RWPE2 (cell line): ENCODE data around the gene OCA2.

ENCODE experiments used
- ATAC-seq: fragments of 200-7000 bp; cut with Tn5 transposase; 3 replicates; pipeline ENCODE4 v1.9.1; 2021; ENCODE audit warnings: low read depth
- DNase-seq: peaks from one replicate; pipeline ENCODE4 v3.0.0-alpha.2; 2020; ENCODE audit warnings: low spot score
- H3K27ac ChIP-seq: fragments of 450-650 bp; 2 replicates; pipeline ENCODE4 v1.5.1; 2017; ENCODE audit warnings: mild to moderate bottlenecking; ENCODE audit not compliant: poor library complexity, severe bottlenecking
- H3K27me3 ChIP-seq: fragments of 250-450 bp; sonication (Bioruptor Pico); 2 replicates; pipeline ENCODE4 v1.5.1; 2021; ENCODE audit warnings: mild to moderate bottlenecking, moderate library complexity; ENCODE audit not compliant: insufficient read depth, poor library complexity, severe bottlenecking
- H3K36me3 ChIP-seq: fragments of 250-450 bp; sonication (Bioruptor Pico); 2 replicates; pipeline ENCODE4 v1.5.1; 2020; ENCODE audit warnings: low read depth, mild to moderate bottlenecking, moderate library complexity
- H3K4me1 ChIP-seq: fragments of 250-450 bp; sonication (Bioruptor Pico); 2 replicates; pipeline ENCODE4 v1.5.1; 2021; ENCODE audit warnings: mild to moderate bottlenecking, moderate library complexity; ENCODE audit not compliant: insufficient read depth, poor library complexity, severe bottlenecking
- H3K4me3 ChIP-seq: fragments of 250-450 bp; sonication (Bioruptor Pico); 2 replicates; pipeline ENCODE4 v1.5.1; 2021; ENCODE audit warnings: mild to moderate bottlenecking, moderate library complexity; ENCODE audit not compliant: severe bottlenecking
- H3K9me3 ChIP-seq: fragments of 250-450 bp; sonication (Bioruptor Pico); 2 replicates; pipeline ENCODE4 v1.5.1; 2021; ENCODE audit warnings: mild to moderate bottlenecking, moderate library complexity; ENCODE audit not compliant: severe bottlenecking
- TF ChIP-seq, protein P1 (sequence below): fragments of 450-650 bp; IDR thresholded peaks from one replicate; pipeline ENCODE4 v1.5.1; 2017; ENCODE audit warnings: mild to moderate bottlenecking, moderate library complexity; ENCODE audit not compliant: poor library complexity, severe bottlenecking

The OCA2 gene

DNA sequence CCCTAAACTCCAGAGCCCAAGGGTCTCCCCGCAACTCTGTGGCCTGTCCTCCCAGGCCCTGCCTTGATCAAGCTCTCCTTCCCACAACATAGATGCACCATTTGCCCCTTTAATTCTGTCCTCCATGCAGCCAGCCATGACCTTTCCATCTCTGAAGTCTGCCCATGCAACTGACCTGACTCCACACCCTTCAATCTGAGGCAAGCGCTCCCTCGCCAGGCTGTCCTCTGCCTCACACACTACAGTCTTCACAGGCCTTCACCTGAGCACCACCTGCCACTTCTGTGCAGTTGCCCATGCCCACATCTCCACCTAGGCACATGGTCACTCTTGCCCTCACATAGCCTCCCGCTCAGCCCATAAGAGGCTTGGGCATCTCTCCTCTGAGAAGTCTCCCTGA is 244.0 kb downstream of the OCA2 start:
- TF ChIP-seq, protein P1, sequence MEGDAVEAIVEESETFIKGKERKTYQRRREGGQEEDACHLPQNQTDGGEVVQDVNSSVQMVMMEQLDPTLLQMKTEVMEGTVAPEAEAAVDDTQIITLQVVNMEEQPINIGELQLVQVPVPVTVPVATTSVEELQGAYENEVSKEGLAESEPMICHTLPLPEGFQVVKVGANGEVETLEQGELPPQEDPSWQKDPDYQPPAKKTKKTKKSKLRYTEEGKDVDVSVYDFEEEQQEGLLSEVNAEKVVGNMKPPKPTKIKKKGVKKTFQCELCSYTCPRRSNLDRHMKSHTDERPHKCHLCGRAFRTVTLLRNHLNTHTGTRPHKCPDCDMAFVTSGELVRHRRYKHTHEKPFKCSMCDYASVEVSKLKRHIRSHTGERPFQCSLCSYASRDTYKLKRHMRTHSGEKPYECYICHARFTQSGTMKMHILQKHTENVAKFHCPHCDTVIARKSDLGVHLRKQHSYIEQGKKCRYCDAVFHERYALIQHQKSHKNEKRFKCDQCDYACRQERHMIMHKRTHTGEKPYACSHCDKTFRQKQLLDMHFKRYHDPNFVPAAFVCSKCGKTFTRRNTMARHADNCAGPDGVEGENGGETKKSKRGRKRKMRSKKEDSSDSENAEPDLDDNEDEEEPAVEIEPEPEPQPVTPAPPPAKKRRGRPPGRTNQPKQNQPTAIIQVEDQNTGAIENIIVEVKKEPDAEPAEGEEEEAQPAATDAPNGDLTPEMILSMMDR = no peak
- Histone ChIP-seq H3K36me3 (no peaks in the 10 kb centered on the region), H3K27ac (no peak overlapping the region), H3K9me3 (peaks cover 3% of the 10 kb centered on the region), H3K4me3 (no peak overlapping the region), H3K4me1 (no peaks in the 10 kb centered on the region), H3K27me3 (no peaks in the 10 kb centered on the region)
- ATAC-seq (no peak), DNase-seq (peak; percentile 42)

- Histone ChIP-seq H3K4me3 (no peak overlapping the region), H3K27ac (no peak overlapping the region), H3K36me3 (no peaks in the 10 kb centered on the region), H3K4me1 (no peaks in the 10 kb centered on the region), H3K27me3 (no peaks in the 10 kb centered on the region), H3K9me3 (peaks cover 3% of the 10 kb centered on the region)
- TF ChIP-seq, protein P1 = no peak
- no peak for ATAC-seq
- peak; percentile 55 for DNase-seq
Observed at GRCh38 chr15:27854601-27855000, 244.5 kb downstream of the OCA2 start.

GRCh38 chr15:27853624-27854455 is 245.3 kb downstream of the OCA2 start:
- Histone ChIP-seq H3K27me3 (no peaks in the 10 kb centered on the region), H3K4me3 (no peak overlapping the region), H3K36me3 (no peaks in the 10 kb centered on the region), H3K9me3 (peaks cover 3% of the 10 kb centered on the region), H3K27ac (no peak overlapping the region), H3K4me1 (no peaks in the 10 kb centered on the region)
- DNase-seq = peak; percentile 55
- ATAC-seq = no peak
- TF ChIP-seq, protein P1 = no peak

- H3K9me3 ChIP-seq = no peaks in the 10 kb centered on the region
- H3K27ac ChIP-seq = no peak overlapping the region
- H3K4me3 ChIP-seq = no peak overlapping the region
- TF ChIP-seq, protein P1 = no peak
- no peaks in the 10 kb centered on the region for H3K4me1 ChIP-seq
- H3K36me3 ChIP-seq = no peaks in the 10 kb centered on the region
- DNase-seq = peak; percentile 51
- no peak for ATAC-seq
- H3K27me3 ChIP-seq = no peaks in the 10 kb centered on the region
Observed at GRCh38 chr15:27851858-27852210, 247.3 kb downstream of the OCA2 start.
